HepG2 (cell line): Measurements from ENCODE around the gene TSSK3. TPM values are rescaled to one million over a fixed set of nuclear protein-coding genes. Genes with fewer than 3 reads are reported as not detected.

Experiments used
- BATF2 ChIP-seq: sonication (generic); formaldehyde crosslinking; IDR thresholded peaks from 2 replicates; pipeline ENCODE4 v1.8.0; 2022; ENCODE audit warnings: mild to moderate bottlenecking, missing genetic modification reagents, moderate library complexity
- HNF1A ChIP-seq, 2 experiments: sonication (generic) in 1 of 2; formaldehyde crosslinking in 1 of 2; IDR thresholded peaks; 2 replicates each; pipeline versions ENCODE4 v1.4.0 to v1.6.1; 2016 to 2020; ENCODE audit warnings: borderline replicate concordance in 1 of 2, low read depth in 1 of 2, mild to moderate bottlenecking in 1 of 2, missing genetic modification reagents in 1 of 2
- HOMEZ ChIP-seq: IDR thresholded peaks from 2 replicates; pipeline ENCODE4 v1.6.1; 2016; ENCODE audit warnings: low read depth
- KDM1A ChIP-seq: IDR thresholded peaks from 2 replicates; pipeline ENCODE4 v1.6.1; 2016; ENCODE audit warnings: missing compliant biosample characterization
- KDM5A ChIP-seq: fragments of 200-600 bp; sonication (generic); IDR thresholded peaks from 2 replicates; pipeline ENCODE4 v1.7.0; 2018; ENCODE audit warnings: antibody characterized with exemption, mild to moderate bottlenecking, low read length, borderline replicate concordance
- NFE2L1 ChIP-seq: sonication (generic); formaldehyde crosslinking; IDR thresholded peaks from 2 replicates; pipeline ENCODE4 v1.4.0; 2020; ENCODE audit warnings: missing genetic modification reagents, mild to moderate bottlenecking, borderline replicate concordance
- PBX2 ChIP-seq: IDR thresholded peaks from 2 replicates; pipeline ENCODE4 v1.6.1; 2016; ENCODE audit warnings: control low read depth
- POLR2AphosphoS5 ChIP-seq: IDR thresholded peaks from 2 replicates; pipeline ENCODE4 v1.6.1; 2012; ENCODE audit warnings: low read depth, low read length
- REL ChIP-seq: sonication (generic); formaldehyde crosslinking; conservative IDR thresholded peaks from 2 replicates; pipeline ENCODE4 v1.8.0; 2022; ENCODE audit warnings: mild to moderate bottlenecking, missing genetic modification reagents, moderate library complexity
- ZBTB25 ChIP-seq: IDR thresholded peaks from 2 replicates; pipeline ENCODE4 v1.6.1; 2018; ENCODE audit warnings: missing genetic modification reagents
- ZBTB33 ChIP-seq: sonication (generic); formaldehyde crosslinking; IDR thresholded peaks from 2 replicates; pipeline ENCODE4 v1.4.0; 2020; ENCODE audit warnings: missing genetic modification reagents
- ZNF326 ChIP-seq: sonication (generic); formaldehyde crosslinking; IDR thresholded peaks from 2 replicates; pipeline ENCODE4 v1.4.0; 2020; ENCODE audit warnings: missing genetic modification reagents, borderline replicate concordance
- ZNF558 ChIP-seq: sonication (generic); formaldehyde crosslinking; IDR thresholded peaks from 2 replicates; pipeline ENCODE4 v1.9.0; 2022; ENCODE audit warnings: mild to moderate bottlenecking, missing genetic modification reagents, borderline replicate concordance
- ZNF570 ChIP-seq: sonication (generic); formaldehyde crosslinking; IDR thresholded peaks from 2 replicates; pipeline ENCODE4 v1.4.0; 2020; ENCODE audit warnings: mild to moderate bottlenecking, missing genetic modification reagents, borderline replicate concordance
- ZNF704 ChIP-seq: sonication (generic); formaldehyde crosslinking; IDR thresholded peaks from 2 replicates; pipeline ENCODE4 v1.8.1; 2023; ENCODE audit warnings: mild to moderate bottlenecking, inconsistent platforms, moderate library complexity, missing genetic modification reagents, borderline replicate concordance
- ZNF83 ChIP-seq: sonication (generic); formaldehyde crosslinking; IDR thresholded peaks from 2 replicates; pipeline ENCODE4 v1.4.0; 2020; ENCODE audit warnings: missing genetic modification reagents, mild to moderate bottlenecking, borderline replicate concordance
- polyA plus RNA-seq, 8 experiments: library from polyadenylated mRNA; depleted of rRNA in 3 of 8; stranded (reverse) in 7 of 8; unstranded in 1 of 8; fragments of >200 nt; fragmentation: Illumina TruSeq in 4 of 8; extraction: Trizol in 4 of 8; gene quantifications; 2 replicates each; pipeline versions ENCODE4 v1.2.1 to v1.2.3, GENCODE V29; 2011 to 2016; ENCODE audit warnings: low read depth in 4 of 8, missing spikeins in 1 of 8, mixed read lengths in 1 of 8; ENCODE audit not compliant: insufficient read depth in 1 of 8
- total RNA-seq, 5 experiments: library from RNA; depleted of rRNA; stranded (reverse); fragments of >200 nt; fragmentation: Illumina TruSeq; extraction: Trizol; gene quantifications; 2 replicates each; pipeline ENCODE4 v1.2.3, GENCODE V29; 2016; ENCODE audit warnings: low read depth in 1 of 5

The TSSK3 gene
- total and polyA plus RNA-seq, 2 of the 13 experiments (the other 11 are each of a cell fraction or from before 2014, with no cell fraction given), result 1.0 to 1.1 TPM

- TF ChIP-seq ZNF570, result no peak
- no peak for TF ChIP-seq ZNF704
- no peak for TF ChIP-seq KDM1A
- no peak for TF ChIP-seq ZNF83
- no peak for TF ChIP-seq KDM5A
- TF ChIP-seq REL (CRISPR knock-in tag), result no peak
- no peak for TF ChIP-seq NFE2L1 (CRISPR knock-in tag)
- TF ChIP-seq ZNF326 (CRISPR knock-in tag), result no peak
- no peak for TF ChIP-seq BATF2 (CRISPR knock-in tag)
- no peak for TF ChIP-seq ZNF558 (CRISPR knock-in tag)
- TF ChIP-seq ZBTB25, result no peak
- peak; percentile 65 for TF ChIP-seq PBX2 (CRISPR knock-in tag)
- peak; percentile 28; the same call in 1 of the 2 replicates for TF ChIP-seq HOMEZ (CRISPR knock-in tag)
- TF ChIP-seq POLR2AphosphoS5, result no peak
- peak; percentile 23; the same call in 1 of the 2 replicates for TF ChIP-seq ZBTB33 (CRISPR knock-in tag)
- TF ChIP-seq HNF1A (IDR thresholded peaks at IDR 0.05; ENCODE audit: low read depth), result no peak
- no peak for TF ChIP-seq HNF1A (CRISPR knock-in tag; IDR thresholded peaks at IDR 0.05; ENCODE audit: borderline replicate concordance)
Measured at GRCh38 chr1:32413507-32414185, 51.3 kb downstream of the TSSK3 start (continued).
